Measurements from ENCODE around the gene DAP. TPM values are rescaled to one million over a fixed set of nuclear protein-coding genes. Genes with fewer than 3 reads are reported as not detected.

DAP gene
- total and polyA plus RNA-seq, 12 donors = 27.4 to 197 (median 101) TPM

- H3K27ac ChIP-seq = no peak overlapping the region
- WGBS, 4 donors = 92 to 97% (median 95%) methylated on average over 3 to 4 of the region's 4 CpGs
- H3K4me1 ChIP-seq (replicated peaks in 1 of 2) = no peaks in the 10 kb centered on the region
- no peaks in the 10 kb centered on the region for H3K36me3 ChIP-seq (replicated peaks in 1 of 2)
- no peak overlapping the region for H3K4me3 ChIP-seq
- no peak for DNase-seq
- H3K27me3 ChIP-seq = no peaks in the 10 kb centered on the region
- H3K9me3 ChIP-seq (replicated peaks in 1 of 3) = no peaks in the 10 kb centered on the region
- TF ChIP-seq CTCF (IDR thresholded peaks at IDR 0.05) = no peak
- no peak for TF ChIP-seq POLR2A (IDR thresholded peaks at IDR 0.05)
- intact Hi-C loops (cut with DNase I) = loop anchor here in 1 of 2 donors (10.0 kb wide), 1 partner anchor 145 kb away; no protein-coding TSS in a partner anchor
These were observed 51.6 kb downstream of the DAP start for GRCh38 chr5:10709409-10709808.

GRCh38 chr5:10708189-10708944, 52.7 kb downstream of the DAP start:
- TF ChIP-seq POLR2A (IDR thresholded peaks at IDR 0.05) (no peak), CTCF (IDR thresholded peaks at IDR 0.05) (no peak)
- no peaks in the 10 kb centered on the region for H3K27me3 ChIP-seq
- no peak for DNase-seq
- peaks cover 6 to 9% of the 10 kb centered on the region in 2 donors for H3K4me1 ChIP-seq (replicated peaks in 1 of 2)
- H3K27ac ChIP-seq = no peak overlapping the region
- WGBS, 4 donors = 83 to 93% (median 89%) methylated on average over 10 of the region's 10 CpGs
- H3K9me3 ChIP-seq (replicated peaks in 1 of 3) = no peaks in the 10 kb centered on the region
- H3K4me3 ChIP-seq = no peak overlapping the region
- H3K36me3 ChIP-seq (replicated peaks in 1 of 2) = no peaks in the 10 kb centered on the region
- intact Hi-C loops (cut with DNase I) = loop anchor here in 1 of 2 donors (10.0 kb wide), 1 partner anchor 146 kb away; no protein-coding TSS in a partner anchor

- WGBS, 4 donors = 90 to 95% (median 93%) methylated on average over 13 of the region's 13 CpGs
- Histone ChIP-seq H3K4me3 (no peak overlapping the region), H3K27me3 (no peaks in the 10 kb centered on the region), H3K4me1 (replicated peaks in 1 of 2) (peaks cover 15 to 18% of the 10 kb centered on the region in 2 donors), H3K9me3 (replicated peaks in 1 of 3) (no peaks in the 10 kb centered on the region), H3K36me3 (replicated peaks in 1 of 2) (no peaks in the 10 kb centered on the region), H3K27ac (no peak overlapping the region)
- no peak for TF ChIP-seq CTCF (IDR thresholded peaks at IDR 0.05)
- no peak for TF ChIP-seq POLR2A (IDR thresholded peaks at IDR 0.05)
- no peak for DNase-seq
- intact Hi-C loops (cut with DNase I) = loop anchor here in 1 of 2 donors (10.0 kb wide), 1 partner anchor 147 kb away; no protein-coding TSS in a partner anchor
These were observed 53.6 kb downstream of the DAP start for GRCh38 chr5:10707198-10708142.

GRCh38 chr5:10706326-10706725, 54.7 kb downstream of the DAP start:
- Histone ChIP-seq H3K36me3 (replicated peaks in 1 of 2) (no peaks in the 10 kb centered on the region), H3K4me1 (replicated peaks in 1 of 2) (peaks cover 25 to 28% of the 10 kb centered on the region in 2 donors), H3K27ac (no peak overlapping the region), H3K9me3 (replicated peaks in 1 of 3) (no peaks in the 10 kb centered on the region), H3K4me3 (no peak overlapping the region), H3K27me3 (no peaks in the 10 kb centered on the region)
- 94 to 98% (median 96%) methylated on average over 4 of the region's 4 CpGs for WGBS, 4 donors
- intact Hi-C loops (cut with DNase I) = loop anchor here in 1 of 2 donors (10.0 kb wide), 1 partner anchor 148 kb away; no protein-coding TSS in a partner anchor
- TF ChIP-seq CTCF (IDR thresholded peaks at IDR 0.05) (no peak), POLR2A (IDR thresholded peaks at IDR 0.05) (no peak)
- DNase-seq = no peak

All from adrenal gland (tissue), 12 donors.